COLO668 (cell line): ENCODE measurements around the gene CDV3.

ENCODE experiments used
- DNase-seq: peaks from one replicate; lab custom pipeline; 2025; ENCODE audit not compliant: unreplicated experiment; lab: John Stamatoyannopoulos, UW

CDV3 gene

GRCh38 chr3:133600572-133601081, 27.1 kb downstream of the CDV3 start:
- DNase-seq = no peak

- DNase-seq = no peak
These were observed 32.9 kb downstream of the CDV3 start for GRCh38 chr3:133606342-133606741.

- no peak for DNase-seq
These were observed 33.4 kb downstream of the CDV3 start for GRCh38 chr3:133606902-133607301.

GRCh38 chr3:133607816-133608215, 34.3 kb downstream of the CDV3 start:
- no peak for DNase-seq

- DNase-seq = no peak
These were observed 34.9 kb downstream of the CDV3 start for GRCh38 chr3:133608388-133608787.

GRCh38 chr3:133610031-133610430, 36.5 kb downstream of the CDV3 start:
- no peak for DNase-seq

- no peak for DNase-seq
These were observed 38.0 kb downstream of the CDV3 start for GRCh38 chr3:133611534-133611933.

GRCh38 chr3:133620066-133620784, 46.7 kb downstream of the CDV3 start:
- DNase-seq = no peak

- no peak for DNase-seq
These were observed 54.3 kb downstream of the CDV3 start for GRCh38 chr3:133627789-133628188.

GRCh38 chr3:133629146-133629545, 55.7 kb downstream of the CDV3 start:
- no peak for DNase-seq

GRCh38 chr3:133633439-133633838, 60.0 kb downstream of the CDV3 start:
- DNase-seq = no peak
